ENCODE data around the gene ZMIZ1.
A peak's percentile ranks its signal among the peaks of the same experiment; 100 is the strongest.

The ZMIZ1 gene

GRCh38 chr10:79342811-79343561, 274.2 kb downstream of the ZMIZ1 start:
- no peak for DNase-seq (ENCODE audit: low spot score)

GRCh38 chr10:79344502-79345195, 275.9 kb downstream of the ZMIZ1 start:
- no peak for DNase-seq (ENCODE audit: low spot score)

- no peak for DNase-seq (ENCODE audit: low spot score)
Measured at GRCh38 chr10:79345241-79346011, 276.7 kb downstream of the ZMIZ1 start.

GRCh38 chr10:79346012-79346340, 277.2 kb downstream of the ZMIZ1 start:
- no peak for DNase-seq (ENCODE audit: low spot score)

- no peak for DNase-seq (ENCODE audit: low spot score)
Measured at GRCh38 chr10:79346388-79347225, 277.8 kb downstream of the ZMIZ1 start.

GRCh38 chr10:79347226-79347893, 278.6 kb downstream of the ZMIZ1 start, which contains the start of gene PPIF:
Gene PPIF (plus strand): TSS chr10:79347469. CDS start chr10:79347549, 80 bp downstream.
- peak; percentile 80 for DNase-seq (ENCODE audit: low spot score)

- no peak for DNase-seq (ENCODE audit: low spot score)
Measured at GRCh38 chr10:79347894-79348639, 279.3 kb downstream of the ZMIZ1 start.

- DNase-seq (ENCODE audit: low spot score) = no peak
Measured at GRCh38 chr10:79348640-79348988, 279.8 kb downstream of the ZMIZ1 start.

- DNase-seq (ENCODE audit: low spot score) = no peak
Measured at GRCh38 chr10:79349072-79349491, 280.3 kb downstream of the ZMIZ1 start.

- no peak for DNase-seq (ENCODE audit: low spot score)
Measured at GRCh38 chr10:79349766-79350406, 281.1 kb downstream of the ZMIZ1 start.

GRCh38 chr10:79350407-79351154, 281.8 kb downstream of the ZMIZ1 start:
- no peak for DNase-seq (ENCODE audit: low spot score)

GRCh38 chr10:79351332-79351731, 282.6 kb downstream of the ZMIZ1 start:
- DNase-seq (ENCODE audit: low spot score) = no peak

GRCh38 chr10:79352035-79352877, 283.5 kb downstream of the ZMIZ1 start:
- DNase-seq (ENCODE audit: low spot score) = no peak

- no peak for DNase-seq (ENCODE audit: low spot score)
Measured at GRCh38 chr10:79353000-79353406, 284.2 kb downstream of the ZMIZ1 start.

GRCh38 chr10:79353726-79354125, 285.0 kb downstream of the ZMIZ1 start:
- DNase-seq (ENCODE audit: low spot score) = no peak

- no peak for DNase-seq (ENCODE audit: low spot score)
Measured at GRCh38 chr10:79354141-79354540, 285.4 kb downstream of the ZMIZ1 start.

- DNase-seq (ENCODE audit: low spot score) = no peak
Measured at GRCh38 chr10:79354615-79355014, 285.8 kb downstream of the ZMIZ1 start.

GRCh38 chr10:79355420-79356017, 286.8 kb downstream of the ZMIZ1 start:
- DNase-seq (ENCODE audit: low spot score) = no peak

All from kidney capillary endothelial cell (primary cell).